ENCODE data around the gene CCL27.

GRCh38 chr9:34690983-34691935 is 28.8 kb upstream of the CCL27 start, which contains the start of gene CCL19:
- no peak for TF ChIP-seq CTCF (conservative IDR thresholded peaks at IDR 0.05; ENCODE audit: low read length)
- no peak for TF ChIP-seq EZH2phosphoT487 (IDR thresholded peaks at IDR 0.05; ENCODE audit: borderline replicate concordance)
